ENCODE data around the gene KLHL29.

GRCh38 chr2:23468474-23469141 lies 83.6 kb downstream of the KLHL29 start:
- TF ChIP-seq CTCF (IDR thresholded peaks at IDR 0.05; ENCODE audit: low read depth, low read length, poor library complexity, severe bottlenecking), result no peak
- TF ChIP-seq EZH2phosphoT487 (IDR thresholded peaks at IDR 0.05; ENCODE audit: borderline replicate concordance, low read length), result no peak
